OCI-M2 (cell line): Measurements from ENCODE around the gene PEX10.
"Not testable (repeated sequence)": the region's sequence is repeated elsewhere in the genome, so short reads cannot be mapped to it uniquely, and the experiment has no call there.

Experiments used
- DNase-seq: peaks from one replicate; lab custom pipeline; 2025; ENCODE audit not compliant: unreplicated experiment; lab: John Stamatoyannopoulos, UW

PEX10 gene

DNA sequence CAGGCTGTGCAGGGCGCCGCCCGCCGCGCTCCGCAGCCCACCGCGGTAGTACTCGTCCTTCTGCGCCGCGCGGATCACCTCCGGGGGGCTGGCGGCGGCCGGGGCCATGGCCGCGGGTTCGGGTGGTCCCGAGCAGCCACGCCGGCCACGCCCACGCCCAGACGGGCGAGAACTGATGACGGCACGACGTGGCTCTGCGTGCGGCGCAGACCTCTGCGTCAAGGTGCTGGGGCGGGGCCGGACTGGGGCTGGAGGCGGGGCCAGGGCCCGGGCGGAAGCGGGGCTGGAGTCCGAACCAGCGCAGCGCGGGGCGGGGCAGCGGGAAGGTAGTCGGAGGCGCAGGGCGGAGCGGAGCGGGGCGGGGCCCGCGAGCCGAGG, at the start of gene PEX10:
TSS of gene PEX10 (minus strand) at position 170 of the 378 bp plus-strand sequence. CDS start at position 108, 62 bp downstream.
- DNase-seq, result peak; percentile 71

GRCh38 chr1:2460996-2461751, 48.8 kb upstream of the PEX10 start:
- DNase-seq, result no peak

DNA sequence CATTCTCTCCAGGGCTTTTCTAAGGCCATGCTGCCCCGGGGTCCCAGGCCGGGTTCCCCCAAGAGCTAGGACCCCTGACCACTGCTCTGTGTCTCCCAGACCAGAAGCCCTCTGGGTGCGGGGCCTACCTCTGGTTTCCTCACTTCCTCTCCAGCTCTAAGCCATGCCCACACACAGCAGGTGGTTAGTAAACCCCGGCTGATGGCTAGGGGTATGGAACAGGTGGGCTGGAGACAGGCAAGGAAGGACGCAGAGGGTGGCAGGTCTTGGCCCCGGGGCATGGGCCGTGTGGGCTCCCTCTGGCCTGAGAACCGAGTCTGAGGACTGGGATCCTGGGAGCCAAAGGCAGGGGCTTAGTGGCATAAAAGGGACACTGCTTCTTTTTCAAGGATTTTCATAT, 47.8 kb upstream of the PEX10 start:
- DNase-seq, result no peak

DNA sequence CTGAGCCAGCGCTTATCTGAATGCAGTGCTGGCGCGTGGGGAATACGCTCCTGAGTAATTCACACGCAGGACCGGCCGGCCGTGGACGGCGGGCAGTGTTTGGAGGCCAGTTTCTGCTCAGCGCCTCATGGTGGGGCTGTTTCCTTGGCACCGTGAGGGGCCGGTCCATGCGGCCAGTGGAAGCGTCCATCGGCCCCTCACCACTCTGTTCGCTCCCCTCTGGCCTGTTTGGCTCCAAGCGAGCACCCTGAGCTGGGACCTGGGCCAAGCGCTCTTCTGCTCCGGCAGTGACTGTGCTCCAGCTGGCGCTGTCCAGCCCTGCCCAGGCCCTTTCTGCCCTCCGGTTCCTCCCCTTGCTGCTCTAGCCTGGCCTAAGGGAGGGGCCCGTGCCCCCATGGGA, 47.4 kb upstream of the PEX10 start:
- DNase-seq, result no peak

- DNase-seq, result not testable (repeated sequence)
Observed at GRCh38 chr1:2459102-2459753, 46.9 kb upstream of the PEX10 start.

- no peak for DNase-seq
Observed at GRCh38 chr1:2458687-2459086, 46.3 kb upstream of the PEX10 start.

DNA sequence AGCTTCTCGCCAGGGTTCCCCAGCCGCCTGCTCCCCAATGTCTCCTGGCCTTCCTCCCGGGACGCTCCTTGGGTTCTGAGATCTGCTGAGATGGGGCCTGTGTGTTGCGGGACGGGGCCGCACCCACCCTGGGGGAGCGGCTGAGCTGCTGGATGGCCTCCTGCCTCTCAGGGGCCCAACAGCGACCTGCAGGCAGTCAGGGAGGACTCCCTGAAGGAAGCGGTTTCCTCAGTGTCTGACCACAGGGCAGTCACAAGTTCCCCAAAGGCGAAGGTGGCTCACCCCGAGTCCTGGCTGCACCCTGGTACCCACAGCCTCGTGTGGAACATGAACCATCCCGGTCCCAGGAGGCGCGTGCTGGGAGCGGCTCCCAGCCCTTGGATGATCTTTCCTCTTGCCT, 45.1 kb upstream of the PEX10 start:
- no peak for DNase-seq

- DNase-seq, result no peak
Observed at GRCh38 chr1:2455757-2456156, 43.4 kb upstream of the PEX10 start.

- DNase-seq, result no peak
Observed at GRCh38 chr1:2454227-2454626, 41.9 kb upstream of the PEX10 start.

DNA sequence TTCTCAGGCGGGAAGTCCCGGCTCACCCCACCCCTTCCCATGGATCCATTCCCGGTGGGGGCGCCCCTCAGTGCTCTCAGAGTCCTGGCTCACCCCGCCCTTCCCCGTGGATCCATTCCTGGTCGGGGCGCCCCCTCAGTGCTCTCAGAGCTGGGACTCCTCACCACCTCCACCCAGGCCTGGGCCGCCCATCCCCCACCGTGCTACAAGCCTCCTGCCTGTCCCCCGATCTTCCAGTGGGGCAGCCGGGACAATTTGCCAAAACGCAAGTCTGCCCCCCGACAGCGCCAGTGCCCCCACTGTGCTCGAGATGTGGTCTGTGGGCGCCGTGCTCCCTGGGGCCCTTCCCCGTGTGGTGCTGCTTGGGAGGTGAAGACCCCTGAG, 40.6 kb upstream of the PEX10 start:
- no peak for DNase-seq

- DNase-seq, result no peak
Observed at GRCh38 chr1:2452201-2452931, 40.0 kb upstream of the PEX10 start.

GRCh38 chr1:2451741-2452140, 39.4 kb upstream of the PEX10 start:
- no peak for DNase-seq

- no peak for DNase-seq
Observed at GRCh38 chr1:2449636-2450454, 37.5 kb upstream of the PEX10 start.

DNA sequence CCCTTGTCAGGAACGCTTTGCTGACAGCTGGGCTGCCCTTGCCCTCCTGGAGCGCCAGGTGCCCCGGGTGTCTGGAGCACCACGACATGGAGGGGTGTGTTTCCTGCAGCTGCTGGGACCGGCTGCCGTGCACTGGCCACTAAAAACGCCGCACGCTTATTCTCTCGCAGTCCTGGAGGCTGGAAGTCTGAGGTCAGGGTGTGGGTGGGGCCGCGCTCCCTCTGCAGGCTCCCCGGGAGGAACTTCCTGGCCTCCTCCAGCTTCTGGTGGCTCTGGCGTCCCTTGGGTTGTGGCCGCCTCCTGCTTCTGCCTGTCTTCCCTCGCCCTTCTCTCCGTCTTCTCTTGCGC, 35.7 kb upstream of the PEX10 start:
- no peak for DNase-seq

- DNase-seq, result no peak
Observed at GRCh38 chr1:2447276-2448097, 35.1 kb upstream of the PEX10 start.

- DNase-seq, result no peak
Observed at GRCh38 chr1:2446861-2447260, 34.5 kb upstream of the PEX10 start.

GRCh38 chr1:2446394-2446793, 34.0 kb upstream of the PEX10 start:
- no peak for DNase-seq

DNA sequence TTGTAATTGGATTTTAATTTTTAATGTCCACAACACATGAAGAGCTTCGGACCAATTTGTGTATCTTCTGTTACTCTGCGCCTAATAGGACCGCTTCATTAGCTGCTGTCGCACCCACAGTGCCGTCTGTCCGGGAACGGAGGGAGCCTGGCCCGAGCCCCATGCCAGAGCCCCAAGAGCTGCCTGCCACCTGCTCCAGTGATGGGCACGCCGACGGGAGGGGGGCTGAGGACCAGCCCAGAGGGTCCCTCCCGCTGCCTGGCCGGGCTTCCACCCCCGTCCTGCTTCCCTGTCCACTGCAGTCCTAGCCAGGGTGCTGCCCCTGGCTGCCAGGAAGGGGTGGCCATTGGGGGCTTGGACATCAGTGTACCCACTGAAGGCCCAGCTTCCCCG, 33.5 kb upstream of the PEX10 start:
- DNase-seq, result no peak

GRCh38 chr1:2445162-2445822, 32.9 kb upstream of the PEX10 start:
- no peak for DNase-seq

DNA sequence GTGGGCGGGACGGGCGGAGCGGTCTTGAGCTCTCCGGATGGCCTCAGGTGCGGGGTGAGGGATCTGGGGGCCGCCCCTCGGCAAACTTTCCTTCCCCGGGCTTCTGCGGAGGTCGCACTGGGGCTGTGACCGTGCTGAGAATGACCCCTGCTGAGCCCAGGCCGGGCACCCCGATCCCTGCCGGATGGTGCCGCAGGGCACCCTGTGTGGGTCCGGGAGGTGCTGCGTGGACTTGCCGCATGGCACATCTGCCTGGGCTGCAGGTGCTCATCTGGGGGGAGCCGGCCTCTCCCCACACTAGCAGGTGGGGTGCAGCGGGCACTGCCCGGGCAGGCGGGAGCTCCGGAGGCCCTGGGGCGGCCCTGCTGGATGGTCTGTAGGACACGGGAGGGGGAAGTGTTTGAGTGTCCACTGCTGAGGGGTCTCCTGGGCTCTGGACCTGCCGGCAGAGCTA, 31.8 kb upstream of the PEX10 start:
- DNase-seq, result no peak
